K562 (cell line): ENCODE results near the gene TXLNA. TPM values are rescaled to one million over a fixed set of nuclear protein-coding genes. Genes with fewer than 3 reads are reported as not detected.

ENCODE experiments used
- CBX2 ChIP-seq: fragments of 200-600 bp; sonication (generic); IDR thresholded peaks from one replicate; pipeline ENCODE4 v1.6.1; 2012; ENCODE audit warnings: mild to moderate bottlenecking, low read length, inconsistent platforms; ENCODE audit not compliant: insufficient read depth, poor library complexity, severe bottlenecking
- FOXK2 ChIP-seq, 2 experiments: fragments of 450-650 bp; IDR thresholded peaks in 1 of 2; conservative IDR thresholded peaks in 1 of 2; 2 replicates each; pipeline ENCODE4 v1.6.1; 2016; ENCODE audit warnings: low read depth in 2 of 2, mild to moderate bottlenecking in 1 of 2
- GATAD2B ChIP-seq: fragments of 450-650 bp; IDR thresholded peaks from 2 replicates; pipeline ENCODE4 v1.6.1; 2017; ENCODE audit warnings: mild to moderate bottlenecking, borderline replicate concordance
- IRF2 ChIP-seq: sonication (generic); formaldehyde crosslinking; IDR thresholded peaks from 2 replicates; pipeline ENCODE4 v1.8.1; 2022; ENCODE audit warnings: mild to moderate bottlenecking, missing genetic modification reagents
- LARP7 ChIP-seq: fragments of 450-650 bp; IDR thresholded peaks from 2 replicates; pipeline ENCODE4 v1.6.1; 2016
- NFE2L1 ChIP-seq: fragments of 450-650 bp; IDR thresholded peaks from 2 replicates; pipeline ENCODE4 v1.6.1; 2016; ENCODE audit warnings: missing genetic modification characterization, low read depth, mild to moderate bottlenecking, missing compliant biosample characterization, moderate library complexity, borderline replicate concordance
- NR3C1 ChIP-seq: sonication (generic); formaldehyde crosslinking; IDR thresholded peaks from 2 replicates; pipeline ENCODE4 v1.8.1; 2022; ENCODE audit warnings: missing genetic modification reagents
- PHF20 ChIP-seq: fragments of 450-650 bp; IDR thresholded peaks from 2 replicates; pipeline ENCODE4 v1.6.1; 2018; ENCODE audit not compliant: partially characterized antibody
- POLR2B ChIP-seq: fragments of 450-650 bp; IDR thresholded peaks from 2 replicates; pipeline ENCODE4 v1.6.1; 2018; ENCODE audit warnings: low read depth; ENCODE audit not compliant: partially characterized antibody
- PRMT5 ChIP-seq: sonication (generic); formaldehyde crosslinking; IDR thresholded peaks from 2 replicates; pipeline ENCODE4 v1.5.0; 2020; ENCODE audit warnings: missing genetic modification reagents
- ZNF143 ChIP-seq: sonication (generic); formaldehyde crosslinking; IDR thresholded peaks from 2 replicates; pipeline ENCODE4 v1.9.0; 2022; ENCODE audit warnings: mild to moderate bottlenecking, missing genetic modification reagents
- ZNF766 ChIP-seq: fragments of 200-800 bp; sonication (Bioruptor generic); conservative IDR thresholded peaks from 2 replicates; pipeline ENCODE4 v1.6.1; 2016; ENCODE audit warnings: missing genetic modification characterization, missing compliant biosample characterization
- polyA plus RNA-seq, 8 experiments: library from polyadenylated mRNA; depleted of rRNA in 4 of 8; stranded (reverse) in 5 of 8; unstranded in 3 of 8; fragments of >200 nt; fragmentation: Nextera tagmentation in 2 of 8; fragmentation: Illumina TruSeq in 1 of 8; extraction: Ambion mirVana in 2 of 8; extraction: Trizol in 1 of 8; gene quantifications; 2 replicates each; pipeline versions ENCODE4 v1.2.1 to v1.2.3, GENCODE V29; 2011 to 2014; ENCODE audit warnings: inconsistent platforms in 1 of 8, missing spikeins in 1 of 8
- total RNA-seq, 7 experiments: library from RNA; depleted of rRNA in 6 of 7; stranded (reverse); fragments of >200 nt in 6 of 7; fragmentation: Illumina TruSeq in 2 of 7; extraction: Trizol in 2 of 7; gene quantifications; 2 replicates each; pipeline versions ENCODE4 v1.2.1 to v1.2.3, GENCODE V29; 2011 to 2021; ENCODE audit warnings: low replicate concordance in 1 of 7
- TF ChIP-seq, protein P1 (sequence below): sonication (generic); formaldehyde crosslinking; IDR thresholded peaks from 2 replicates; pipeline ENCODE4 v1.8.0; 2022; ENCODE audit warnings: mild to moderate bottlenecking, missing genetic modification reagents
- TF ChIP-seq, protein P2 (sequence below): sonication (generic); formaldehyde crosslinking; IDR thresholded peaks from 2 replicates; pipeline ENCODE4 v1.8.0; 2022; ENCODE audit warnings: mild to moderate bottlenecking, missing genetic modification reagents
- TF ChIP-seq, protein P3 (sequence below): sonication (generic); formaldehyde crosslinking; IDR thresholded peaks from 2 replicates; pipeline ENCODE4 v1.8.0; 2022; ENCODE audit warnings: missing genetic modification reagents, mild to moderate bottlenecking, borderline replicate concordance
- TF ChIP-seq, protein P4 (sequence below): fragments of 450-650 bp; IDR thresholded peaks from 2 replicates; pipeline ENCODE4 v1.6.1; 2016; ENCODE audit warnings: mild to moderate bottlenecking

Gene TXLNA
- total and polyA plus RNA-seq, 9 of the 15 experiments (the other 6 are each of a cell fraction or from before 2014, with no cell fraction given): 9.2 to 54.5 (median 39.3) TPM

DNA sequence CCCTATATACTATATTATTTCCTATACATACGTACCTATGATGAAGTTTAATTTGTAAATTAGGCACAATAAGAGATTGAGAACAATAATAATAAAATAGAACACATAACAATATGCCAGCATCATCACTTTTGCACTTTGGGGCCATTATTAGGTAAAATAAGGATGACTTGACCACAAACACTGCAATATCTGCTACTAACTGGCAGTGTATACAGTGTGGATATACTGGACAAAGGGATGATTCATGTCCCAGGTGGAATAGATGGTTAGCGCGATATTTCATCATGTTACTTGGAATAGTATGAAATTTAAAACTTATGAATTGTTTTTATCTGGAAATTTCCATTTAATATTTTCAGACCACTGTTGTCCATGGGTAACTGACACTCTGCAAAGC lies 35.4 kb upstream of the TXLNA start (continued):
- TF ChIP-seq, protein P1, sequence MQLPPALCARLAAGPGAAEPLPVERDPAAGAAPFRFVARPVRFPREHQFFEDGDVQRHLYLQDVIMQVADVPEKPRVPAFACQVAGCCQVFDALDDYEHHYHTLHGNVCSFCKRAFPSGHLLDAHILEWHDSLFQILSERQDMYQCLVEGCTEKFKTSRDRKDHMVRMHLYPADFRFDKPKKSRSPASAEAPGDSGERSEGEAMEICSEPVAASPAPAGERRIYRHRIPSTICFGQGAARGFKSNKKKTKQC (CRISPR knock-in tag): no peak
- TF ChIP-seq NR3C1 (CRISPR knock-in tag) (no peak), PHF20 (no peak), POLR2B (no peak), LARP7 (no peak), NFE2L1 (tag) (no peak), FOXK2 (conservative IDR thresholded peaks at IDR 0.05 in 1 of 2, IDR thresholded peaks at IDR 0.05 in 1 of 2; ENCODE audit: low read depth in 2 of 2) (no peak), ZNF766 (no peak), CBX2 (no peak), GATAD2B (no peak), PRMT5 (CRISPR knock-in tag) (no peak), ZNF143 (CRISPR knock-in tag) (no peak), IRF2 (CRISPR knock-in tag) (no peak)
- TF ChIP-seq, protein P2, sequence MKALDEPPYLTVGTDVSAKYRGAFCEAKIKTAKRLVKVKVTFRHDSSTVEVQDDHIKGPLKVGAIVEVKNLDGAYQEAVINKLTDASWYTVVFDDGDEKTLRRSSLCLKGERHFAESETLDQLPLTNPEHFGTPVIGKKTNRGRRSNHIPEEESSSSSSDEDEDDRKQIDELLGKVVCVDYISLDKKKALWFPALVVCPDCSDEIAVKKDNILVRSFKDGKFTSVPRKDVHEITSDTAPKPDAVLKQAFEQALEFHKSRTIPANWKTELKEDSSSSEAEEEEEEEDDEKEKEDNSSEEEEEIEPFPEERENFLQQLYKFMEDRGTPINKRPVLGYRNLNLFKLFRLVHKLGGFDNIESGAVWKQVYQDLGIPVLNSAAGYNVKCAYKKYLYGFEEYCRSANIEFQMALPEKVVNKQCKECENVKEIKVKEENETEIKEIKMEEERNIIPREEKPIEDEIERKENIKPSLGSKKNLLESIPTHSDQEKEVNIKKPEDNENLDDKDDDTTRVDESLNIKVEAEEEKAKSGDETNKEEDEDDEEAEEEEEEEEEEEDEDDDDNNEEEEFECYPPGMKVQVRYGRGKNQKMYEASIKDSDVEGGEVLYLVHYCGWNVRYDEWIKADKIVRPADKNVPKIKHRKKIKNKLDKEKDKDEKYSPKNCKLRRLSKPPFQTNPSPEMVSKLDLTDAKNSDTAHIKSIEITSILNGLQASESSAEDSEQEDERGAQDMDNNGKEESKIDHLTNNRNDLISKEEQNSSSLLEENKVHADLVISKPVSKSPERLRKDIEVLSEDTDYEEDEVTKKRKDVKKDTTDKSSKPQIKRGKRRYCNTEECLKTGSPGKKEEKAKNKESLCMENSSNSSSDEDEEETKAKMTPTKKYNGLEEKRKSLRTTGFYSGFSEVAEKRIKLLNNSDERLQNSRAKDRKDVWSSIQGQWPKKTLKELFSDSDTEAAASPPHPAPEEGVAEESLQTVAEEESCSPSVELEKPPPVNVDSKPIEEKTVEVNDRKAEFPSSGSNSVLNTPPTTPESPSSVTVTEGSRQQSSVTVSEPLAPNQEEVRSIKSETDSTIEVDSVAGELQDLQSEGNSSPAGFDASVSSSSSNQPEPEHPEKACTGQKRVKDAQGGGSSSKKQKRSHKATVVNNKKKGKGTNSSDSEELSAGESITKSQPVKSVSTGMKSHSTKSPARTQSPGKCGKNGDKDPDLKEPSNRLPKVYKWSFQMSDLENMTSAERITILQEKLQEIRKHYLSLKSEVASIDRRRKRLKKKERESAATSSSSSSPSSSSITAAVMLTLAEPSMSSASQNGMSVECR: no peak
- TF ChIP-seq, protein P3, sequence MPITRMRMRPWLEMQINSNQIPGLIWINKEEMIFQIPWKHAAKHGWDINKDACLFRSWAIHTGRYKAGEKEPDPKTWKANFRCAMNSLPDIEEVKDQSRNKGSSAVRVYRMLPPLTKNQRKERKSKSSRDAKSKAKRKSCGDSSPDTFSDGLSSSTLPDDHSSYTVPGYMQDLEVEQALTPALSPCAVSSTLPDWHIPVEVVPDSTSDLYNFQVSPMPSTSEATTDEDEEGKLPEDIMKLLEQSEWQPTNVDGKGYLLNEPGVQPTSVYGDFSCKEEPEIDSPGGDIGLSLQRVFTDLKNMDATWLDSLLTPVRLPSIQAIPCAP (CRISPR knock-in tag): no peak
- TF ChIP-seq, protein P4, sequence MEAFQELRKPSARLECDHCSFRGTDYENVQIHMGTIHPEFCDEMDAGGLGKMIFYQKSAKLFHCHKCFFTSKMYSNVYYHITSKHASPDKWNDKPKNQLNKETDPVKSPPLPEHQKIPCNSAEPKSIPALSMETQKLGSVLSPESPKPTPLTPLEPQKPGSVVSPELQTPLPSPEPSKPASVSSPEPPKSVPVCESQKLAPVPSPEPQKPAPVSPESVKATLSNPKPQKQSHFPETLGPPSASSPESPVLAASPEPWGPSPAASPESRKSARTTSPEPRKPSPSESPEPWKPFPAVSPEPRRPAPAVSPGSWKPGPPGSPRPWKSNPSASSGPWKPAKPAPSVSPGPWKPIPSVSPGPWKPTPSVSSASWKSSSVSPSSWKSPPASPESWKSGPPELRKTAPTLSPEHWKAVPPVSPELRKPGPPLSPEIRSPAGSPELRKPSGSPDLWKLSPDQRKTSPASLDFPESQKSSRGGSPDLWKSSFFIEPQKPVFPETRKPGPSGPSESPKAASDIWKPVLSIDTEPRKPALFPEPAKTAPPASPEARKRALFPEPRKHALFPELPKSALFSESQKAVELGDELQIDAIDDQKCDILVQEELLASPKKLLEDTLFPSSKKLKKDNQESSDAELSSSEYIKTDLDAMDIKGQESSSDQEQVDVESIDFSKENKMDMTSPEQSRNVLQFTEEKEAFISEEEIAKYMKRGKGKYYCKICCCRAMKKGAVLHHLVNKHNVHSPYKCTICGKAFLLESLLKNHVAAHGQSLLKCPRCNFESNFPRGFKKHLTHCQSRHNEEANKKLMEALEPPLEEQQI: no peak
- TF ChIP-seq, all 486 proteins: peak for 17
